ENCODE measurements around the gene SLC25A12.

Gene SLC25A12

DNA sequence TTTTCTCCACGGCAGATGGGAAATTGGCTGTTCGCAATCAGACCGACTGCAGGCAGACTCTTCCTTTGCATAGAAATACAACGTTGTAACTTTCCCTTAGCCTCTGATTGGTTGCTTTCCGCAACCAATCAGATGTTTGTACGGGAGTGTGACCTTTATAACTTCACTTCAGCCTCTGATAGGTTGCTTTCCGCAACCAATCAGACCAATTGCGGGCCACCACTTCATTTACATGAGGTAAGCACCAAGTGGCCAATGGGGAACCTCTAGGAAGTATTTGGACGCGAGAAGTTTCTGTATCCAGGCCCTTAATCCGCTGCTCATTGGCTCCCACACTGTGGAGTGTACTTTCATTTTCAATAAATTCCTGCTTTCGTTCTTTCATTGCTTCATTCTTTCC is 19.1 kb downstream of the SLC25A12 start:
- H3K4me3 ChIP-seq (ENCODE audit: low read depth, low read length), result no peak overlapping the region
- TF ChIP-seq, protein P1, sequence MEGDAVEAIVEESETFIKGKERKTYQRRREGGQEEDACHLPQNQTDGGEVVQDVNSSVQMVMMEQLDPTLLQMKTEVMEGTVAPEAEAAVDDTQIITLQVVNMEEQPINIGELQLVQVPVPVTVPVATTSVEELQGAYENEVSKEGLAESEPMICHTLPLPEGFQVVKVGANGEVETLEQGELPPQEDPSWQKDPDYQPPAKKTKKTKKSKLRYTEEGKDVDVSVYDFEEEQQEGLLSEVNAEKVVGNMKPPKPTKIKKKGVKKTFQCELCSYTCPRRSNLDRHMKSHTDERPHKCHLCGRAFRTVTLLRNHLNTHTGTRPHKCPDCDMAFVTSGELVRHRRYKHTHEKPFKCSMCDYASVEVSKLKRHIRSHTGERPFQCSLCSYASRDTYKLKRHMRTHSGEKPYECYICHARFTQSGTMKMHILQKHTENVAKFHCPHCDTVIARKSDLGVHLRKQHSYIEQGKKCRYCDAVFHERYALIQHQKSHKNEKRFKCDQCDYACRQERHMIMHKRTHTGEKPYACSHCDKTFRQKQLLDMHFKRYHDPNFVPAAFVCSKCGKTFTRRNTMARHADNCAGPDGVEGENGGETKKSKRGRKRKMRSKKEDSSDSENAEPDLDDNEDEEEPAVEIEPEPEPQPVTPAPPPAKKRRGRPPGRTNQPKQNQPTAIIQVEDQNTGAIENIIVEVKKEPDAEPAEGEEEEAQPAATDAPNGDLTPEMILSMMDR (IDR thresholded peaks at IDR 0.05; ENCODE audit: control insufficient read depth, extremely low read depth, insufficient read depth), result no peak
- DNase-seq (ENCODE audit: low read depth), result no peak

DNA sequence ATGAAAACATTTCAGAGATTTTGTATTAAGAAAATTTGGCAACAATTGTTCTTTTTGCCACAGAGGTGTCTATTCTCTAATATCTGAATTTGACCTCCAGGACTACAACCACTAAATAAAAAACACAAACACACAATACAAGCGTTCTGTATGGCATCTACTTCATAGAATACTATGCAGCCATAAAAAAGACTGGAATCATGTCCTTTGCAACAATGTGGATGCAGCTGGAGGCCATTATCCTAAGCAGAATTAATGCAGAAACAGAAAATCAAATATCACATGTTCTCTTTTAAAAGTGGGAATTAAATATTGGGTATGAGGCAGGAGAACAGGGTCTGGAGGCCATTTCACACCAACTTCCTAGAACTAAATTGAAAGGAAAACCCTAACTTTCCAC is 19.5 kb downstream of the SLC25A12 start:
- TF ChIP-seq, protein P1 (IDR thresholded peaks at IDR 0.05; ENCODE audit: control insufficient read depth, extremely low read depth, insufficient read depth), result no peak
- DNase-seq (ENCODE audit: low read depth), result no peak
- H3K4me3 ChIP-seq (ENCODE audit: low read depth, low read length), result no peak overlapping the region

DNA sequence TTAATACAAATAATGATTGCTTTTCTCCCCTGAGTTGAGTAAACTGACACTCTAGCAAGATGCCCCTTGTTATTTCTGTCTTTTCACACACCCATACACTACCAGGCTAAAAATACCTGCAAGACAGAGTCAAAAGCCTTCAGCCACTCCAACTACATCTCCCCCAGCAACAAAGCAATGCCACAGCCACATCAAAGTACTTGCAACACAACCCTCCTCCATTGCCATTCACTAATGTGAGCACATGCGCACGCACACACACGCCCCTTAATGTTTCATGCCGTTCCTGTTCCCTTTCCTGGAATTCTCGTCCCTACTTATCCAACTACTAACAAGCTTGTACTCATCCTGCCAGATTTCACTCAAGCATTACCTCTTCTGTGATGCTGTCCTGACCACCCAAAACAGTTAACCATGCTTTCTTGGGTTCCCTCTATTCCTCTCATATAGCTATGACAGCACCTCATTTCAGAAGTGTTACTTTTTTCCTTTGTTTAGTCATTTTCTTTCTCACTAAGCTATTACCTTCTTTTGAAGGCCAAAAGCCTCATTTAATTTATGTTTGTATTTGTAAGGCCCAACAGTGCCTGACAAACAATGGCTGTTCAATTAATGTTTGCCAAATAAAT is 29.6 kb downstream of the SLC25A12 start:
- TF ChIP-seq, protein P1 (IDR thresholded peaks at IDR 0.05; ENCODE audit: control insufficient read depth, extremely low read depth, insufficient read depth), result no peak
- no peak for DNase-seq (ENCODE audit: low read depth)
- no peak overlapping the region for H3K4me3 ChIP-seq (ENCODE audit: low read depth, low read length)

DNA sequence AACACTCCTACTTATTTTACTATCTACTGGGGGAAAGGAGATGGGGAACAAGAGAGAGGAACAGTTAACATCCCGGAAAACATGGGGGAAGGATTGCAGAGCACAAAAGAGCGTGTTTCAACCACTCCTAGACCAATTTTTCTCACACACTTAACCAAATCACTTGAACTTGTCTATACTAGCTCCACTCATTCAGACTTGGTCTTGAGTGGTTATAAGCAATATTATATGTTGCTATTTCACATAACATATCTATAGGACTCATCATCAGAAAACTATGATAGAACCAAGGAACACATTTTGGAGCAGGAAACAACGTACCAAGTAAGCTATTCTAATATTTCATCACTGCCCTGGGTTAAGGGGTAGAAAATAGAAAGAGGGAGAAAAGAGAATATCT is 31.5 kb downstream of the SLC25A12 start:
- no peak overlapping the region for H3K4me3 ChIP-seq (ENCODE audit: low read depth, low read length)
- TF ChIP-seq, protein P1 (IDR thresholded peaks at IDR 0.05; ENCODE audit: control insufficient read depth, extremely low read depth, insufficient read depth), result no peak
- DNase-seq (ENCODE audit: low read depth), result no peak

DNA sequence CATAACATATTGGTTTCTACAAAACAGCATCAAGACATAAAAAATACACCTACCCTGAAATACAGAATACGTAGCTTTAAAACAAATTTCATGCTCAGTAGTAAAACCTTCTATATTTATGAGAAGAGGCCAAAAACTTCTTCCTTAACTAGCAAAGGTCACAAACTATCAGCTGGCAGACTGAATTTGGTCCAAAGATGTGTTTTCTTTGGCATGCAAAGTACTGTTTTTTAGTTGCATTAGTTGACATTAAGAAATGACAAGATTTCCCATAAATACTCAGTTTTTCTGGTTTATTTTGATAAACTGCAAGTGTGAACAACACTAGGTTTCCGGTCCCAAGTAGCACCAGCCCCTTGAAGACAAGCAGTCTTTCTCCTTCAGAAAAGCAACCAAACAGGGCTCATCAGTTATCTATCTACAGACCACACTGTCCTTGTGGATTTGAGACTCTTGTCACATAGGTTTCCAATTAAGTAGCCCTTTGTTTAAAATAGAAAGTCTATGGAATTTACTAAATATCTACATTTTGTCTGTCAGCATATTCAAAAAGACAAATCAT is 35.6 kb downstream of the SLC25A12 start:
- H3K4me3 ChIP-seq (ENCODE audit: low read depth, low read length), result no peak overlapping the region
- DNase-seq (ENCODE audit: low read depth), result no peak
- TF ChIP-seq, protein P1 (IDR thresholded peaks at IDR 0.05; ENCODE audit: control insufficient read depth, extremely low read depth, insufficient read depth), result no peak

DNA sequence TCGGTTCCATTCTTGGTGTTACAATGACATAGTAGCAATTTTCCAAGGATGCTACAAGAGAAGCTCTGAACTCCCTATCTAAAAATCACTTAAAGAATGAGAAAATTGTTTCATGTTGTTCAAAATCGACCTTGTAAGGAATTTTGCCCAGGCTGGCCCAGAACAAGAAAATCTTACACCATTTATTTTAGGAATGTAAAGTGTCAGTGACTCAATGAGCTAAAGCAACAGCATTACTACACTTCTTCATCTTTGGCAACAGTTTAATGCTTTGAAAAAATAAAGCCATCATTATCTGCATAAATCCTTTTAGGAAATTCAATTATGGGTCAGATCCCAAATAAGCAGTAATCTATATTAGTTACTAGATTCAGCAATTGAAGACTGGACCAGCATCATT is 38.6 kb downstream of the SLC25A12 start:
- DNase-seq (ENCODE audit: low read depth), result no peak
- H3K4me3 ChIP-seq (ENCODE audit: low read depth, low read length), result no peak overlapping the region
- TF ChIP-seq, protein P1 (IDR thresholded peaks at IDR 0.05; ENCODE audit: control insufficient read depth, extremely low read depth, insufficient read depth), result no peak

Data from LNCaP clone FGC (cell line).